ENCODE measurements around the gene DNLZ.

GRCh38 chr9:136335296-136336155 lies 28.0 kb downstream of the DNLZ start:
- TF ChIP-seq CTCF (IDR thresholded peaks at IDR 0.05; ENCODE audit: low read depth, low read length) (no peak), EZH2phosphoT487 (IDR thresholded peaks at IDR 0.05; ENCODE audit: low read depth) (no peak)

All from OCI-LY3 (cell line).